PC-9 (cell line): Measurements from ENCODE around the gene POLDIP2.

Experiments used
- EZH2 ChIP-seq: fragments of 200-600 bp; sonication (generic); IDR thresholded peaks from 2 replicates; pipeline ENCODE4 v1.8.0; 2017; ENCODE audit warnings: antibody characterized with exemption, low read depth
- TF ChIP-seq, protein P1 (sequence below): fragments of 200-600 bp; sonication (generic); conservative IDR thresholded peaks from 2 replicates; pipeline ENCODE4 v1.6.1; 2017; ENCODE audit warnings: mixed run types, antibody characterized with exemption, mild to moderate bottlenecking, moderate library complexity

DNA sequence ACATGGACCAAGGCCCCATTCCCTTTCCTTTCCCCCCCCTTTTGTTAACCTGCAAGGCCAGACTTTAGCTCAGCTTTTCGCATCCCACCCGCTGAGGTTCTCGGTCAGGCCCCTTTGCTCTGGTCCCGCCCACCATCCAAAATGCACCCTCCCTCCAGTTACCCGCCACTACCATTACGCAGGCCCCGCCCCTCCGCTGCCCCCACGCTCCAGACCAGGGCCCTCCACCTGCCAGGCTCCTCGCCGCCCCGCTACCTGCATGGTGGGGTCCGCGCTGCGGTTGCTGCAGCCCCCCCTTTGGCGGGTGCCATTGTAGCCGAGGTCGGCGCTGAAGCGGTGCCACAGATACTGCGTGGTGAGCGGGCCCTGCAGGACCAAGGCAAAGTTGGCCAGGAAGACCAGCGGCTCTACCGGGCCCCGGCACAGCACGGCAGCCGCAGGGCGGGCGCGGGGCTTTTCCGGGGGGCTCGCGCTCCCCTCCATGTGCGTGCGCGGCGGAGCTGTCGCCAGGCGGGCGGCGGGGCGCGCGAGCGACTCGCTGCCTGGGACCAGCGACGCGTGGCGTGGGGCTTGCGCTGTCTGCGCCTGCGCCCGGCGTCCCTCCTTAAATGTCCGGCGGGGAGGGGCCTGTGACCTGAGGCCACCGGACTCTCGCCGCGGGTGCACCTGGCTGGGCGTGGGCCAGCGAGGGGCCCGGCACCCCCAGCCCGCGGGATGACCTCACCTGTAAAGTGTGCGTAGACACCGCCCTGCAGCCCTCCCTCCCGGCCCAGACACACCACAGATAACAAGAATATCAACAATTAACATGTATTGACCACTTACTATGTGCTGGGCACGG lies 48.5 kb upstream of the POLDIP2 start, which contains the start of gene SLC46A1:
- TF ChIP-seq, protein P1, sequence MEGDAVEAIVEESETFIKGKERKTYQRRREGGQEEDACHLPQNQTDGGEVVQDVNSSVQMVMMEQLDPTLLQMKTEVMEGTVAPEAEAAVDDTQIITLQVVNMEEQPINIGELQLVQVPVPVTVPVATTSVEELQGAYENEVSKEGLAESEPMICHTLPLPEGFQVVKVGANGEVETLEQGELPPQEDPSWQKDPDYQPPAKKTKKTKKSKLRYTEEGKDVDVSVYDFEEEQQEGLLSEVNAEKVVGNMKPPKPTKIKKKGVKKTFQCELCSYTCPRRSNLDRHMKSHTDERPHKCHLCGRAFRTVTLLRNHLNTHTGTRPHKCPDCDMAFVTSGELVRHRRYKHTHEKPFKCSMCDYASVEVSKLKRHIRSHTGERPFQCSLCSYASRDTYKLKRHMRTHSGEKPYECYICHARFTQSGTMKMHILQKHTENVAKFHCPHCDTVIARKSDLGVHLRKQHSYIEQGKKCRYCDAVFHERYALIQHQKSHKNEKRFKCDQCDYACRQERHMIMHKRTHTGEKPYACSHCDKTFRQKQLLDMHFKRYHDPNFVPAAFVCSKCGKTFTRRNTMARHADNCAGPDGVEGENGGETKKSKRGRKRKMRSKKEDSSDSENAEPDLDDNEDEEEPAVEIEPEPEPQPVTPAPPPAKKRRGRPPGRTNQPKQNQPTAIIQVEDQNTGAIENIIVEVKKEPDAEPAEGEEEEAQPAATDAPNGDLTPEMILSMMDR, result no peak
- no peak for TF ChIP-seq EZH2
